K562 treated with DMSO at 1 percent for 48 hours (cell line): ENCODE results near the gene PSMD9. TPM values are rescaled to one million over a fixed set of nuclear protein-coding genes. Genes with fewer than 3 reads are reported as not detected.

Source experiments
- total RNA-seq: library from RNA; unstranded; fragments of 300-600 nt; gene quantifications from 2 replicates; pipeline ENCODE4 v1.2.3, GENCODE V29; 2022; ENCODE audit warnings: low replicate concordance; ENCODE audit errors: extremely low read depth

PSMD9 gene, protein sequence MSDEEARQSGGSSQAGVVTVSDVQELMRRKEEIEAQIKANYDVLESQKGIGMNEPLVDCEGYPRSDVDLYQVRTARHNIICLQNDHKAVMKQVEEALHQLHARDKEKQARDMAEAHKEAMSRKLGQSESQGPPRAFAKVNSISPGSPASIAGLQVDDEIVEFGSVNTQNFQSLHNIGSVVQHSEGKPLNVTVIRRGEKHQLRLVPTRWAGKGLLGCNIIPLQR
- not detected in 2 replicates for total RNA-seq

DNA sequence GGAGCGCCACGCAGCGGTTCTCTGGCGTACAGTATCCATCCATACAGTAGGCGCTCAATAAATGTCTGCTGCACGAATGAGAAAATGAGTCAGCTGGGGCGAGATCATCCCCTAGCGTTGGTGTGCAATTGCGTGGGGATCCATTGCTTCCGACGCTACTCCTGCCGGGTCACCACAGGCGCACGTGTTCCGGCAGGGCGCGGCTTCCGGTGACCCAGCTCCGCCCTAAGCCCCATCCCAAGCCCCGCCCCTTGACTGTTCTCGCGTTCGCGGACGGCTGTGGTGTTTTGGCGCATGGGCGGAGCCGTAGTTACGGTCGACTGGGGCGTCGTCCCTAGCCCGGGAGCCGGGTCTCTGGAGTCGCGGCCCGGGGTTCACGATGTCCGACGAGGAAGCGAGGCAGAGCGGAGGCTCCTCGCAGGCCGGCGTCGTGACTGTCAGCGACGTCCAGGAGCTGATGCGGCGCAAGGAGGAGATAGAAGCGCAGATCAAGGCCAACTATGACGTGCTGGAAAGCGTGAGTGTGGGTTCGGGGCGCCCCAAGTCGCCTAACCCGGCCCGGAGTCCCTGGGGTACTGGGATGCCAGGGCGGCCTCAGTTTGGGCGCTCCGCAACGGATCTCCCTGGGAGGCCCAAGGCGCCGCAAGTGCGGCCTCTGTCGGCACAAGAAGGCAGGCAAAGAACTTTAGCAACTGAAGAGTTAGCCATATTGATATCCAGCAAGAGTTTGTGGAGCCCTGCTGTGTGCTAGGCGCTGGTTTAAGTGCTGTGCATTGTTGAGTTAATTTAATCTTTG, at the start of gene PSMD9:
Gene PSMD9 (plus strand): TSS at position 313 of the 796 bp plus-strand sequence. CDS start 67 bp downstream, at position 380.

DNA sequence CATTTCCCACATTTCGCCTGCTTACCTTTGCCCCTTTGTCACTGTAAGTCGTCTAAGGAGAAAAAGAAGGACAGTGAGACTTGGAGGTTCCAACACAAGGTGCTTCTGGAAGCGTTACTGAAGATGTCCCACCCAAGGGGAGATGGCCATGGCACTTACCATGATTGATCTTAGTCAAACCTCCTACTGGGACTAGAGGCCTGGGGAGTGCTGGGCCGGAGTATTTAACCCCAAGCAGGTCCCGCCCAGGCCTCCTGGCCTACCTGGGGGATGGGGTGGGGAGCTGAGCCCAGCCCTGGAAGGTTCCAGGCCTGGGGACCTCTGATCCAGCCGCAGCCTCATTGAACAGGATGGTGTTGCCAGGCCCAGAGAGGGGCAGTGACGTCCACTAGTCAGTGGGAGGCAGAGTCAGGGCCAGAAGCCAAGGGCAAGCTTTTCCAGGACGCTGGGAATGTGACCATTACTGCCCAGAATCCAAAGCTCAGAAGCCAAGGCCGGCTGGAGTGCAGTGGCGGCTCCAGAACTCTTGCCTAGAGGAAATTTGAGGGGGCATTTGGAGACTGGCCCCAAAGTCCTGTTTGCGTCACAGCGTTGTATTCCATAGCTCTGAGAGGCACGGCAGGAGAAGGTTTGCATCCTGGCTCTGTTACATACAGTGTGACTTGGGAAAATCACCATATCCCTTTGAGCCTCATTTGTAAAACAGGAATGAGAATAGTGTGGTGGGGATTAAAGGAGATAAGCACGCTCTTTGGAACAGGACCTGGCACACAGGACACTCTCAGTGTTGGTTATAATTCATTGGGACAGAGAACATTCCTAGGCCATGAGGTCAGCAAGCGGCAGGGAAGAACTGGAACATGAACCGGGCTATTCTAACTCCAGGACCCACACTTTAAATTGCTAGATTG, 29.7 kb upstream of the PSMD9 start, which contains the start of gene HPD:
Gene HPD (minus strand): TSS at position 198 of the 911 bp plus-strand sequence. CDS start 36 bp downstream, at position 162.

DNA sequence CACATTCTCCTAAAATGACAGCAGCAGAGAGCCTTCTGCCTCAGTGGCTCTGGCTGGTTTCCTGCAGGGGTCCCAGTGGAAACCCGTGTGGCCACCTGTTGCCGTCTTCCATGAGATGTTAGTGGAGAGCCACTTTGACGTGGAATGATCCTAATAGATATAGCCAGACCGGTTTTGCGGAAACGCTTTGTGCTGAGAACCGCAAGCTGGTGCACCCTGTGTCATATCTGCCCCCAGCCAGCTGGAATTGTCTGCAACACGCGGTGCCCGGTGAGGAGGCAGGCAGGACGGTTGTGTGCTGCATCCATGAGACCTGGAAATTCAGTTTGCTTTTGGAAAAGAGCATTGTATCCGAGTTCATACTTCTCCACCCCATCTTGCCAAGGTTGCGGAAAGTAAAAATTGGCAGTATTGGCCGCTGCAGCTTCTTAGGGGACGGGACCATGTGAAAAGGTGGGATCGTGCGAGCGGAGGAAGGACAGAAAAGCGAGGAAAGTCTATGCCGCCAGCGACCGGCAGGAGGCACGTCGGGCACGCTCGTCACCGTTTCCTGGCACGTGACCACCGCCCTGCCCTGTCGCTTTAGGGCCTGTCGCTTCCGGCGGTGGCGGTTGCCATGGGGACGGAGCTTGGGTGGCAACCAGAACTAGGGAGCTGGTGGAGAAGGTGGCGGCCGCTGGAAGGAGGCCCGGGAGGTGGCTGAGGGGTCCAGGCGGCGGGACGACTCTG, 29.5 kb downstream of the PSMD9 start, which contains the start of gene CFAP251:
Gene CFAP251 (plus strand): TSS at position 643 of the 729 bp plus-strand sequence. CDS start 2,714 bp downstream, outside the sequence.

Other genes starting within 250 kb of the PSMD9 start
- gene MORN3, start 219.1 kb upstream of the PSMD9 start, total RNA-seq, result not detected in 2 replicates
- gene TMEM120B, start 176.0 kb upstream of the PSMD9 start, total RNA-seq, result not detected in 2 replicates
- not detected in 2 replicates for gene RHOF, start 95.1 kb upstream of the PSMD9 start, total RNA-seq
- not detected in 2 replicates for gene SETD1B, start 84.8 kb upstream of the PSMD9 start, total RNA-seq
- not detected in 2 replicates for gene HPD, start 29.9 kb upstream of the PSMD9 start, total RNA-seq
- gene CFAP251, start 29.8 kb downstream of the PSMD9 start, total RNA-seq, result not detected in 2 replicates
- not detected in 2 replicates for gene BCL7A, start 133.1 kb downstream of the PSMD9 start, total RNA-seq
- gene MLXIP, start 190.0 kb downstream of the PSMD9 start, total RNA-seq, result not detected in 2 replicates